ENCODE data around the gene PFKFB4. TPM values are rescaled to one million over a fixed set of nuclear protein-coding genes. Genes with fewer than 3 reads are reported as not detected.
A peak's percentile ranks its signal among the peaks of the same experiment; 100 is the strongest.

PFKFB4 gene
- polyA plus RNA-seq (ENCODE audit: insufficient read length in 10 of 10): 1 to 10 TPM; 3.1 to 5.6 (median 4.5) TPM
- long read RNA-seq, donor 1: 0 reads
- long read RNA-seq, donor 2: 0 reads
- long read RNA-seq, donor 3: 0 reads
- long read RNA-seq, donor 4, partial matches to known transcripts: 0 of 1 reads
- long read RNA-seq, donor 4, other reads (novel, unspliced or antisense): 0 of 1 reads
- long read RNA-seq, donor 5, partial matches to known transcripts: 0 of 1 reads
- long read RNA-seq, donor 5, other reads (novel, unspliced or antisense): 0 of 1 reads
- long read RNA-seq, donor 6, partial matches to known transcripts: 0 of 2 reads
- long read RNA-seq, donor 6, other reads (novel, unspliced or antisense): 0 of 2 reads
- long read RNA-seq, donor 7, partial matches to known transcripts: 0 of 1 reads
- long read RNA-seq, donor 7, other reads (novel, unspliced or antisense): 0 of 1 reads
- long read RNA-seq, donor 8, partial matches to known transcripts: 0 of 1 reads
- long read RNA-seq, donor 8, other reads (novel, unspliced or antisense): 0 of 1 reads
- long read RNA-seq, donor 9: 0 reads

GRCh38 chr3:48556796-48557626 lies at the start of gene PFKFB4:
Gene PFKFB4 (minus strand): TSS chr3:48556803. CDS start chr3:48556777, 26 bp downstream.
- DNase-seq: peak; percentile 99

GRCh38 chr3:48601622-48601994 lies 45.0 kb upstream of the PFKFB4 start:
- DNase-seq: no peak

- no peak for DNase-seq
Observed at GRCh38 chr3:48600711-48601621, 44.4 kb upstream of the PFKFB4 start.

GRCh38 chr3:48599509-48600285 lies 43.1 kb upstream of the PFKFB4 start:
- no peak for DNase-seq

GRCh38 chr3:48599077-48599501 lies 42.5 kb upstream of the PFKFB4 start:
- DNase-seq: peak in 1 of 3 donors; percentile 13

- peak; percentile 45 to 73 (median 59) for DNase-seq
Observed at GRCh38 chr3:48598323-48599076, 41.9 kb upstream of the PFKFB4 start.

- DNase-seq: no peak
Observed at GRCh38 chr3:48597408-48597800, 40.8 kb upstream of the PFKFB4 start.

GRCh38 chr3:48596676-48597407 lies 40.2 kb upstream of the PFKFB4 start:
- no peak for DNase-seq

GRCh38 chr3:48596157-48596556 lies 39.6 kb upstream of the PFKFB4 start:
- DNase-seq: no peak

- DNase-seq: peak in 2 of 3 donors; percentile 39 to 62
Observed at GRCh38 chr3:48595526-48596121, 39.0 kb upstream of the PFKFB4 start.

- DNase-seq: peak in 1 of 3 donors; percentile 15
Observed at GRCh38 chr3:48595075-48595525, 38.5 kb upstream of the PFKFB4 start, which contains the start of gene COL7A1. Gene COL7A1 (minus strand): TSS chr3:48595329. CDS start chr3:48595159, 170 bp downstream.

- DNase-seq: peak in 1 of 3 donors; percentile 19
Observed at GRCh38 chr3:48594417-48595049, 37.9 kb upstream of the PFKFB4 start.

- DNase-seq: no peak
Observed at GRCh38 chr3:48593337-48593736, 36.7 kb upstream of the PFKFB4 start.

GRCh38 chr3:48592519-48593087 lies 36.0 kb upstream of the PFKFB4 start:
- no peak for DNase-seq

GRCh38 chr3:48591886-48592518 lies 35.4 kb upstream of the PFKFB4 start:
- no peak for DNase-seq

- no peak for DNase-seq
Observed at GRCh38 chr3:48591436-48591835, 34.8 kb upstream of the PFKFB4 start.

- DNase-seq: no peak
Observed at GRCh38 chr3:48588230-48588629, 31.6 kb upstream of the PFKFB4 start.

All from muscle of back (tissue), 13 donors.